Germinal center (tissue), 1 donor: Measurements from ENCODE around the gene ELP2.
"Not testable (repeated sequence)": the region's sequence is repeated elsewhere in the genome, so short reads cannot be mapped to it uniquely, and the experiment has no call there.

Source experiments
- DNase-seq: peaks from one replicate; pipeline ENCODE4 v3.0.0; 2012; ENCODE audit warnings: mixed read lengths, low spot score

ELP2 gene

DNA sequence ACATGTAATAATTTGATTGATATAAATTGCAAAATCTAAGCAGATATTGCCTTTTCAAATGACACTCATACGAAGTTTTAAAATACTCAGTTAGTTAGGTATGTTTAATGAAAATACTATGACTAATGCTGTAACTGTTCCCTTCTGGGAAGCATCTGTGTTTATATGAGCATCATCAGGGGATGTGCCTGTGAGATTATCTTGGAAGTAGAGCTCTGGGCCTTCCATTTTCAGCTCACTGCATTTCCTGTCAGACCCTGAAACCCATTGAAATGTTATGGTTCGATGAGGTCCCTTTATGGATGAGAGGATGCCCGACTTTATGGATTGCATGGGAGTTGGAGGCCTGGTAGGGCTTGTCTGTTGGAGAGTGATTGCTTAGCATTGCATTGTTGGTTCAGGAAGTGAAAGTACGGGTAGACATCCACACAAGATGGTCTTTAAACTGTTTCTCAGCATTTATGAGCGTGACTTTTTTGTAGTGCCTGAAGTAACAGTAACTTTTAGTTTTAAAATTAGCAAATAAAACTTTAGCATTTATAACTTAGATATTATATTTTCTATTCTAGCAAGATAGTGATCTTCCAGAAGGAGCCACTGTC lies 28.7 kb downstream of the ELP2 start:
- DNase-seq: no peak

DNA sequence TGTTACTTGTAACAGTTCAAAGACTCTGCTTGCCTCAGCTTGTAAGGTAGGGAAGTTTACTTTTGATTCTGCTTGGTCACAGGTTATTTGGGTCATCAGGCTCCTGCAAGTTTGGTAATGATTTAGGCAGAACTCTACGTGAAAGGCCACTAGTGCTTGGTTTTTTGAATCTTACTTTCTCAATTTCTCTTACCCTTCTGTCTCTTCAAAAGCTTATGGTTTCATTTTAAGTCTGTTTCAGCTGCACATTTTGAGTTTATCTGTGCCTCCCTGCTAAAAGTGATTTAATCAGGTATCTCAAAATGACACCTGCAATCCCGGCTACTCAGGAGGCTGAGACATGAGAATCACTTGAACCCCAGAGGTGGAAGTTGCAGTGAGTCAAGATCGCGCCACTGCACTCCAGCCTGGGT lies 31.3 kb downstream of the ELP2 start:
- no peak for DNase-seq

- no peak for DNase-seq
Measured at GRCh38 chr18:36162981-36163380, 33.3 kb downstream of the ELP2 start.

DNA sequence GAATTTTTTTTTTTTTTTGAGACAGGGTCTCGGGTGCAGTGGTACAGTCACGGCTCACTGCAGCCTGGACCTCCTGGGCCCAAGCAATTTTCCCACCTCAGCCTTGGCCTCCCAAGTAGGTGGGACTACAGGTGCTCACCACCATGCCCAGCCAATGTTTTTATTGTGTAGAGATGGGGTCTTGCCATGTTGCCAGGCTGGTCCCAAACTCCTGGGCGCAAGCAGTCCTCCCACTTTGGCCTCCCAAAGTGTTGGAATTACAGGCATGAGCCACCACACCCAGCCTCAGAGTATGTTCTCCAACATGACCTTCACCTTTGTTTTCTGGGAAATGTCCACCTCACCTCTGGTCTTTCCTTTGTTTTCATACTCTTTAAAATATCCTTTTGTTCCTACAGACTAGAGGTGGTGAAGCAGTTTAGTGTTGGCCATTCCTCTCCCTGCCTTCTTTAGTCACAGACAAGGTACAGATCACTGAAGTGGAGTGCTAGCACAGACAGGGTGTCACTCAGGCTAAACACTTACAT lies 38.1 kb downstream of the ELP2 start:
- DNase-seq: no peak

DNA sequence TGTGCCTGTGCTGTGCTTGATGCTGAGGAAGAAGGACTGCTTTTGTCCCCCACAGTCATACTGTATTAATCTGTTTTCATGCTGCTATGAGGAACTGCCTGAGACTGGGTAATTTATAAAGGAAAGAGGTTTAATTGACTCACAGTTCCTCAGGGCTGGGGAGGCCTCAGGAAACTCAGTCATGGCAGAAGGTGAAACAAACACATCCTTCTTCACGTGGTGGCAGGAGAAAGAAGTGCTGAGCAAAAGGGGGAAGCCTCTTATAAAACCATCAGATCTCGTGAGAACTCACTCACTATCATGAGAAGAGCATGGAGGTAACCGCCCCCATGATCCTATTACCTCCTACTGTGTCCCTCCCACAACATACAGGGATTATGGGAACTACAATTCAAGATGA lies 38.6 kb downstream of the ELP2 start:
- DNase-seq: not testable (repeated sequence)

DNA sequence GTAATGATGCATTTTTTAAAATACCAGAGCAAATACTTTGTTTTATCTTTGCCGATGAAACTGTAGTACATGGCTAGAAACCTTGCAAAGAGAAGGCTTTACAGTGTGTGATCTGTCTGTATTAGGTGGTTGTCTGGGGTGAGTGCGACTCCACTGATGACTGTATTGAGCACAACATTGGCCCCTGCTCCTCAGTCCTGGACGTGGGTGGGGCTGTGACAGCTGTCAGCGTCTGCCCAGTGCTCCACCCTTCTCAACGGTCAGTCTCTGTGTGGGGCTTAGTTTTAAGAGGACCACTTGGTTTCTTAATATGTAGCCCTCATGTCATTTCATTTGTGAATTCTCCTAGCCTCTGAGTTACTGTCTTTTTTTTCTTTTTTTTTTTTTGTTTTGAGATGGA lies 40.2 kb downstream of the ELP2 start:
- no peak for DNase-seq

- no peak for DNase-seq
Measured at GRCh38 chr18:36175481-36175880, 45.8 kb downstream of the ELP2 start.

DNA sequence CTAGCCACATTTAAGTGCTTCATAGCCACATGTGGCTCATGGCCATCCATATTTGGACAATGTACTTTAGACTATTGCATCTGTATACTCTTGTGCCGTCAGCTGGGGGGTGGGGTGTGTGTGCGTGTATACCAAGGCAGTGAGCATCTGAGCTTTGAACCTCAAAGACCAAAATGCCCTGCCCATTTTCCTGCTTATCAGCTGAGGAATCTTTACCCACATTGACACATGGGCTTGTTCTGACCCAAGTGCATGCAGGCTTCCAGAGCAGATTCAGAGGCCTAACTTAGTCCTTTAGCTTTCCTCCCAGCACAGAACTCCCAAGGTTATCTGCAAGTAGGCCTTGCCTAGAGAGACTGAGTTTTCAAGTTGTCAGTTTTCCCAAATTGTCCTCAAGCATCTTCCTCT lies 46.5 kb downstream of the ELP2 start:
- no peak for DNase-seq

DNA sequence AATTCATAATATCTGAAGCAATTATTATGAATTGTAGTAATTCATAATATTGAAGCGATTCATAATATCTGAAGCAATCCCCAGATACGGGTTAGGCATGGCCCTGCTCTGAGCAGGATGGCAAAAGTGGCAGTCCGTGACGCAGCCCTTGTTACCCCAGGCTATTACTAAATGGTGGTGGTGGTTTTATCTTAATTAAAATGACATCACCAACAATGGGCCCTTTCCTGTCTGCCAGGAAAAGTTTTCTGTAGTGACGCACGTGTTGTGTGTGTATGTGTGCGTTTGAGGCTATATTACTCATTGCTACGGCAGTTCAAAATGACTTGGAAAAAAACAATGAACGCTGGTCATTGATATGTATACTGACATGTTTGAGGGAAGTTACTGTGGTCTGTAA lies 47.0 kb downstream of the ELP2 start:
- DNase-seq: no peak

- no peak for DNase-seq
Measured at GRCh38 chr18:36177913-36178312, 48.2 kb downstream of the ELP2 start.

DNA sequence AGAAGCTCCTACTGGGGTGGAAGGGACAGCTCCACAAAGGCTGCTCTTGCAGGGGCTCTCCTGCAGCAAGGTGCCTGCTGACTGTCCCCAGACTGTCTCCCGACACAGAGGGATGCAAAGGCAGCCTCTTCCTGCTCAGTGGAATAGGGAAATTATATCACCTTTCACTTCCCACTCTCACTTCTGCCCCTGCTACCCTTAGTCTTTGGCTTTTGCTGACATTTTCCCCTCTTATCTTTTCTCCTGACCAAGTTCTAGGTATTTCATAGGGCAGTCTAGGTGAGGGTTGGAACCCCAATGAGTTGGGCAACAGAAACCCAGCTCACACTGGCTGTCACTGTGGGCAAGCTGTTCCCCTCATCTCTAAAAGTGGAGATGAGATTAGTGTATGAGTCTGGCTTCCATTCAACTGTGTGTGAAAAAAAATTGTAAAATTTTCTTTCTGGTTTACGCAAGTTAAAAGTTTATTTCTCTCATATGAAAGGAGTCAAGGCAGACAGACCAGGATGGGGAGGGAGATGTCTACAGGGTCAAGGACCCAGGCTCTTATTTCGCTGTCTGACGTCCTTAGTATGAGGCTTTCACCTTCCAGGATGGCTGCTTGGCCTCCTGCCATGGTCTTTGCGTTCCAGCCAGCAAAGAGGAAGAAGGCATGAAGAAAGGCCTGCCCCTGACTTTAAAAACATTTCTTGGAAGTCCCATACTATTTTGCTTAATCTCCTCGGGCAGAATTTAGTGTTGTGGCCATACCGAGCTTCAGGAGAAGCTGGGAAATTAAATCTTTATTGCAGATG lies 50.1 kb downstream of the ELP2 start:
- DNase-seq: peak; percentile 39

DNA sequence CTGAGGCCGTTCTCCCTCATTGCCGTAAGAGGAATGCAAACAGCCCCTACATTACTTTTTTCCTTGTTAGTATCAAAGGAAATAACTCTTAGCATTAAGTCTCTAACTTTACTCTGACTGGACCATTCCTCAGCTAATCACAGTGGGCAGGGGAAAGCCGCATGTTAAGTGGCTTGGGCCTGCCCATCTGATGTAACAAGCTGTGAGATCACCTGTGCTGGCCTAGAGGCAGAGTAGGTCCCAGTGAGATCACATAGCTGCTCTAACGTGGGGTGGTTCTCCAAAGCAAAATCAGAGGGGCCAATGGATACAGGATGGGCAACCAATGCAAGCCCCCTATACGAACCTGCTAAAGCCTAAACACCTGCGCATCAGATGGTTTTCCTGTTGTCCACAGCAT lies 51.7 kb downstream of the ELP2 start:
- DNase-seq: no peak

- DNase-seq: no peak
Measured at GRCh38 chr18:36181898-36182506, 52.3 kb downstream of the ELP2 start.

DNA sequence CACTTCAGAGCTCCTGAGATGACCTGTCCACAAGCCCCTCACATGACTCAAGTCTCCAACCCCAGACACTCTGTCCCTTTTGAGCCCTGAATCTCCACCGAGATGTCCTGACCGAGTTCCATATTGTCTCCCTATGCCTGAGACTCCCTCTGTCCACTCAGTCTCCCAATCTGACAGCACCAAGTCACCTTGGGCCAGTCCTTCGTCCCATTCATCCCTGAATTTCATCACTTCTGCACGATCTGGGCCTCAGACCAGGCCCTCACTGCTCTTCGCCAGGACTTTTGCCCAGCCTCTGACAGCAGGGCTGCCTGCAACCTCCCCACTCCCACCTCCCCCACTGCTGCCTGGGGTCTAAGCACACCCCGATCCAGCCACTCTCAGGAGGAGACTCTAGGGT lies 53.3 kb downstream of the ELP2 start:
- DNase-seq: no peak

DNA sequence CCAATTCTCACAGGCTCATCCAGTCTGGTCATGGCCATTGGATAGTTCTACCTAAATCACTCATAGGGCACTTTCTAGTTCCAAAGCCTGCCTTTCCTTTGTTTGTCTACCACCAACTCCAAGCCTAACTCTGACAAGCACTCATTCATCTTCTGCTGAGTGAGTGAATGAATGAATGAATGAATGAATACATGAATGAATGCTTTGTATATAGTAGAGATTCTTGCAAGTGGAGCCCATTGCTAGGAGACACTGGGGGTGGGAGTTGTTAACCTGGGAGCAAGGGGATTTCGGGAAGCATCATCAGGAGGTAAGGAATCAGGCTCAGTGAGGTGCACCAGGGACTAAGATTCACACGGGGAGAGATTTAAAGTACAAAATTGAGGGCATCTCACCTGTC lies 54.3 kb downstream of the ELP2 start:
- DNase-seq: no peak

- DNase-seq: peak; percentile 44
Measured at GRCh38 chr18:36185157-36185556, 55.5 kb downstream of the ELP2 start.

- no peak for DNase-seq
Measured at GRCh38 chr18:36185901-36186460, 56.3 kb downstream of the ELP2 start.

DNA sequence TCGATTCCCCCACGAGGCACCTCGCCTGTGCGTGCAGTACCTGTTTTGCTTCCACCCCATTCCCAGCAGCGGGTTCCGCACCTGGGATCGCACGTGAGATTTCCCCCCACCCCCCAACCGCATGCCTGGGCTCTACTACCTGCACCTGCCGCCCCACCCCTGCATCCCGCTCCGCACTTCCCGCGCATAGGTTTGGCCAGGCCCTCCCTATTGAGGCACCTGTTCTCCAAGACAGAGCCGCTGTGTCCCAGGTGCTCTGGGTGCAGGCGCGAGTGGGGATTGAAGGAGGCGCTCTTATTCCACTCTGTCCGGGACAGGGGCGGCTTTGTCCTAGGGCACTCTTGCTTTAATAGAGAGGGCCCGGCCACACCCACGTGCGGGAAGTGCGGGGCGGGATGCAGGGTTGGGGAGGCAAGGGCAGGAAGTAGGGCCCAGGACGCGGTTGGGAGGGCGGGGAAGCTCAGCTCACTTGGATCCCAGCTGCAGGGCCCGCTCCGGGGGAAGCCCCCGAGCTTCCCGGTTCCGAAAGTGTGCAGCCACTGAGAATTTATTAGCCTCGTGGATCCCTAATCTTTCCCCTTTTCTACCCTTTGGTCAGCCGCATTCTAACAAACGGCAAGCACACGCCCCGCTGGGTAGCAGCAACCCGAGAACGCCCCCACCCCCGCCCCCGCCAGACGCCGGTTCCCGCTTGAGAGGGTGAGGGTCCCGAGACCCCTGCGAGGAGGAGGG lies 56.9 kb downstream of the ELP2 start:
- no peak for DNase-seq

DNA sequence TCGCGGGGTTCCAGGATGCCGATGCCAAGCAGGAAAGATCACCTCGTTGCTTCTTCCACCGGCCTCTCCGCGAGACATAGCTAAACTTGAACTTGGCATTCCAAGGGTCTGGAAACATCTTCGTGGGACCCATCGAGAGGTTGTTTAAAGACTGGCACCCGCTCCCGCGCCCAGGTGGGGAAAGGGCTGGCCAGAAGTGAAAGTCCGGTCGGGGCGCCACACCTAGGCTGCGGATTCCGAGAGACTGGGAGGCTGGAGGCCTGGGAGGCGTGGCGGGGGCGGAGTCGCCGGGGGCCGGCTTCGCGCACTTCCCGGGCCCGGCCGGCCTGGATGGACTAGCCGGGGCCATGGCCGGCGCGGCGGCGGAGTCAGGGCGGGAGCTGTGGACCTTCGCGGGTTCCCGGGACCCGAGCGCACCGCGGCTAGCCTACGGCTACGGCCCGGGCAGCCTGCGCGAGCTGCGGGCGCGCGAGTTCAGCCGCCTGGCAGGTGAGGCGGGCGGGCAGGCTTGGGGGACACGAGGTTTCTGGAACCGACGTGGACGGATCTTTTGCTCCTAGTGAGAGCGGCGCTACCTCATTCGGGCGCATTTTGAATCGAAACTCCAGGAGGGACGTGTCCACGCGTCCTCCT lies 57.6 kb downstream of the ELP2 start, which contains the start of gene MOCOS:
MOCOS (plus strand) TSS at position 305 of the 633 bp plus-strand sequence; CDS start at position 348, 43 bp downstream.
- peak; percentile 58 for DNase-seq

DNA sequence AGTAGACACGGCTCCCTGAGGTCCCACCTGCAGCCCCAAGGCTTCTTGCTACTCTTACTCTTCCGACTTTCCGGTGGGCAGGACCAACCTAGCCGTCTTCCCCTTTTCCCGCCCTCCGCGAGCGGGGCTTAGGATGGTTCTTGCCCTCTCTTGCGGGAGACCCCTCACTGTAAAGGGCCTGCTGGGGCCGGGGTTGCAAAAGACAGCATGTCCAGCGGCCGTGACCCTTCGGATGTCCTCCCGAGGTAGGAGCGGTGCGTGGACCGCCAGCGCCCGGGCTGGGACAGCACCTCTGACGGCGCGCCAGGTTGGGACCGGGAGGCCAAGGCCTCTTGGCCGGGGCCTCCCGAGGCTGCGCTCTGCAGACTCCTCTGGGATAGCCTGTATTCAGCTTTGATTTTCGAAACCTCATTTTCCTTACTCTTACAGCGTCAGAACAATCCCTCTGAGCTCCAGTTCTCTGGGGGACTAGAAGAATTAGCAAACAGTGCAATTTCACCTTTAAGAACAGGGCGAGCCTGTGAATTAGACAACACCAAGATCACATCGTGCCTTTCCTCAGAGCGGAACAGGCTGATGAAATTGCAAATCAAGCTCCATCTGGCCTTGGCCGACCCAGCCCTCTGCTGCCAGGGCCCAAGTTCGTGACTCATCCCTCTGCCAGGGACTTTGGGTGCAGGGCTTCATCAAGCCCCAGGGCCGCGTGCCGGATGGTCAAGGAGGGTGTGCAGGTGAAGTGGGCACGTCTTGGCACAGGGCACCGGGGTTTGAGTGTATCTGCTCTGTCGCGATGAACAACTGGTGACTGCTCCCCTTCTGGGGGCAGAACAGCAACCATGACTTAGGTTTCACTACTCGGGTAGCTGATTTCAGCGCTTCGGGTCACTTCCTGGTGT lies 58.4 kb downstream of the ELP2 start:
- no peak for DNase-seq
